Eye (tissue), 1 donor: Measurements from ENCODE around the gene PVR.
"Not testable (repeated sequence)": the region's sequence is repeated elsewhere in the genome, so short reads cannot be mapped to it uniquely, and the experiment has no call there.

Source experiments
- DNase-seq: peaks from one replicate; pipeline ENCODE4 v3.0.0-alpha.2; 2015

Gene PVR

GRCh38 chr19:44618640-44619357 is 24.9 kb upstream of the PVR start:
- DNase-seq = no peak

- DNase-seq = no peak
These were observed 23.0 kb upstream of the PVR start for GRCh38 chr19:44620667-44621066.

GRCh38 chr19:44621367-44621766 is 22.3 kb upstream of the PVR start:
- no peak for DNase-seq

GRCh38 chr19:44623080-44623479 is 20.6 kb upstream of the PVR start:
- DNase-seq = no peak

GRCh38 chr19:44623626-44624025 is 20.1 kb upstream of the PVR start:
- DNase-seq = no peak

GRCh38 chr19:44624840-44625354 is 18.8 kb upstream of the PVR start:
- DNase-seq = no peak

- DNase-seq = not testable (repeated sequence)
These were observed 18.1 kb upstream of the PVR start for GRCh38 chr19:44625637-44626036.

- DNase-seq = peak; percentile 26
These were observed 17.6 kb upstream of the PVR start for GRCh38 chr19:44626048-44626624.

- DNase-seq = no peak
These were observed 16.1 kb upstream of the PVR start for GRCh38 chr19:44627631-44628030.

GRCh38 chr19:44628793-44629192 is 14.9 kb upstream of the PVR start:
- no peak for DNase-seq

GRCh38 chr19:44631611-44632010 is 12.1 kb upstream of the PVR start:
- DNase-seq = not testable (repeated sequence)

GRCh38 chr19:44634058-44634457 is 9.7 kb upstream of the PVR start:
- DNase-seq = not testable (repeated sequence)

- no peak for DNase-seq
These were observed 8.9 kb upstream of the PVR start for GRCh38 chr19:44634785-44635184.

GRCh38 chr19:44635581-44636438 is 7.9 kb upstream of the PVR start:
- DNase-seq = no peak

- no peak for DNase-seq
These were observed 7.0 kb upstream of the PVR start for GRCh38 chr19:44636439-44637389.

GRCh38 chr19:44637390-44637764 is 6.3 kb upstream of the PVR start:
- DNase-seq = no peak

GRCh38 chr19:44640518-44640917 is 3.2 kb upstream of the PVR start:
- DNase-seq = no peak

GRCh38 chr19:44641501-44642265 is 2.0 kb upstream of the PVR start:
- DNase-seq = no peak

- DNase-seq = no peak
These were observed 1.3 kb upstream of the PVR start for GRCh38 chr19:44642377-44642776.

- peak; percentile 80 for DNase-seq
These were observed 799 bp downstream of the PVR start for GRCh38 chr19:44644402-44645016.

GRCh38 chr19:44645407-44646048 is 1.8 kb downstream of the PVR start:
- peak; percentile 54 for DNase-seq
